Iris pigment epithelial cell (primary cell): ENCODE results near the gene TGM1.

Experiments used
- DNase-seq: peaks from one replicate; pipeline ENCODE4 v3.0.0-alpha.2; 2011; ENCODE audit warnings: low read depth

TGM1 gene

GRCh38 chr14:24262821-24263733 is at the start of gene TGM1:
TGM1 (minus strand) TSS chr14:24263177; CDS start chr14:24262352, 825 bp downstream.
- no peak for DNase-seq

DNA sequence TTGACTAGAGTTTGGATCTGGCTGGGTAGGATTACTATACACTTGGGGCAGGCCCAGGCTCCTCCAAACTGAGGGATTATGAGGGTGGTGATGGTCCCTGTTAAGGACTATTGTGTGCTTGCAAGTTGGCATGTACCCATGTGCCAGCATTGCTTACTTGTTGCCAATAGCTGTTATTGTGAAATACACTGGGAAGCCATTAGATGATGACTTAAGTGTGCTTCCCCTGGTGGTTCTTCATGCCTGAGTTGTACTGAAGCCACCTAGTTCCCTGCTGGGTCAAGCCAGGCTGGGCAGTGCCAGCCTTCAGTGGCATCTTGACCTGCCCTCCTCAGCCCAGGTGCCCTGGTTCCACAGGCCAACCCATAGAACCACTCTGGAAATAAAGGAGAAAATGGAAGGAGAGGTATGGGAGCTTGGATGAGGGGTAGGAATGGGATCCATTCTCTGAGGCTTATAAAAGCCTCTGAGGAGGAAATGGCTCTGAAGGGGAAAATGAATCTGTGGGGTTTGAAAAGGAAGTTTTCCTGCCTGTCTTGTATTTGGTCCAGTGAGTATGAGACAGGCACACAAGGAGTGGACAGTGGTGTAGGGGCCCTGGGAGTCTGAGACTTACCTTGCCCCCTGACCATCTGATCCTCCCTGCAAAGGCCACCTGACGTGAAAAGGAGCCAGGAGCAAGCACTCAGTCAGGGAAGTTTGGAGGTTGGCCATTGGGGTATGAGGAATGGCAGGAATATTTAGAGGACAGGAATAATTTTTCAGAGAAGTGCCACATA is 49.0 kb upstream of the TGM1 start:
- DNase-seq = no peak

DNA sequence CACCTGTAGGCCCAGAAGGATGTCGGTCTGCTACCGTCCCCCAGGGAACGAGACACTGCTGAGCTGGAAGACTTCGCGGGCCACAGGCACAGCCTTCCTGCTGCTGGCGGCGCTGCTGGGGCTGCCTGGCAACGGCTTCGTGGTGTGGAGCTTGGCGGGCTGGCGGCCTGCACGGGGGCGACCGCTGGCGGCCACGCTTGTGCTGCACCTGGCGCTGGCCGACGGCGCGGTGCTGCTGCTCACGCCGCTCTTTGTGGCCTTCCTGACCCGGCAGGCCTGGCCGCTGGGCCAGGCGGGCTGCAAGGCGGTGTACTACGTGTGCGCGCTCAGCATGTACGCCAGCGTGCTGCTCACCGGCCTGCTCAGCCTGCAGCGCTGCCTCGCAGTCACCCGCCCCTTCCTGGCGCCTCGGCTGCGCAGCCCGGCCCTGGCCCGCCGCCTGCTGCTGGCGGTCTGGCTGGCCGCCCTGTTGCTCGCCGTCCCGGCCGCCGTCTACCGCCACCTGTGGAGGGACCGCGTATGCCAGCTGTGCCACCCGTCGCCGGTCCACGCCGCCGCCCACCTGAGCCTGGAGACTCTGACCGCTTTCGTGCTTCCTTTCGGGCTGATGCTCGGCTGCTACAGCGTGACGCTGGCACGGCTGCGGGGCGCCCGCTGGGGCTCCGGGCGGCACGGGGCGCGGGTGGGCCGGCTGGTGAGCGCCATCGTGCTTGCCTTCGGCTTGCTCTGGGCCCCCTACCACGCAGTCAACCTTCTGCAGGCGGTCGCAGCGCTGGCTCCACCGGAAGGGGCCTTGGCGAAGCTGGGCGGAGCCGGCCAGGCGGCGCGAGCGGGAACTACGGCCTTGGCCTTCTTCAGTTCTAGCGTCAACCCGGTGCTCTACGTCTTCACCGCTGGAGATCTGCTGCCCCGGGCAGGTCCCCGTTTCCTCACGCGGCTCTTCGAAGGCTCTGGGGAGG is 47.9 kb upstream of the TGM1 start, which contains the start of gene LTB4R:
Gene LTB4R, plus strand, starts transcription at position 857 of the 959 bp plus-strand sequence. CDS start 4,150 bp downstream, outside the sequence.
- peak; percentile 85 for DNase-seq

GRCh38 chr14:24310265-24310645 is 47.3 kb upstream of the TGM1 start:
- DNase-seq = no peak

GRCh38 chr14:24309538-24310264 is 46.7 kb upstream of the TGM1 start, which contains the start of gene LTB4R2:
LTB4R2 (plus strand) TSS chr14:24310140; CDS start chr14:24310665, 525 bp downstream.
- DNase-seq = no peak

- no peak for DNase-seq
Measured at GRCh38 chr14:24308342-24309124, 45.6 kb upstream of the TGM1 start.

GRCh38 chr14:24307575-24308341 is 44.8 kb upstream of the TGM1 start, which contains the start of gene CIDEB:
CIDEB (minus strand) TSS chr14:24307977; CDS start chr14:24307858, 119 bp downstream.
- peak; percentile 50 for DNase-seq

DNA sequence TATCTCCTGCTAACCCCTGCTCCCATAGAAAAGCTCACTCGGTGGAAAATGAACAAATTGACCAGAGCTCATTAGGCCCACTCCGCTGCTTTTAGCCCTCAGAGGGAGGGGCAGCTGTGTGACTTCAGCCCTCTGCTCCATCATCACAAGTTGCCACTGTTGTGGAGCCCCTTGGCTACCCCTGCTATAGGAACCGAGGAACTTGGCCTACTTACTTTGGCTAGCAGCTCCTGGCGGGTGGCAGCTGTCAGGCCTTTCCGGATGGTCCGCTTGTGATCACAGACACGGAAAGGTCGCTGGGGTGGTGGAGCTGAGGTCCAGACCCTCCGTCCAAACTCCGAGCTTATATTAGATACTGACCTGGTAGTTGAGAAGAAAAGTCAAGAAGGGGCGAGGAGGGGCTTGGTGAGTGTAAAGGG is 44.2 kb upstream of the TGM1 start:
- DNase-seq = no peak

- no peak for DNase-seq
Measured at GRCh38 chr14:24304019-24304387, 41.0 kb upstream of the TGM1 start.

GRCh38 chr14:24300326-24300980 is 37.5 kb upstream of the TGM1 start:
- DNase-seq = no peak

DNA sequence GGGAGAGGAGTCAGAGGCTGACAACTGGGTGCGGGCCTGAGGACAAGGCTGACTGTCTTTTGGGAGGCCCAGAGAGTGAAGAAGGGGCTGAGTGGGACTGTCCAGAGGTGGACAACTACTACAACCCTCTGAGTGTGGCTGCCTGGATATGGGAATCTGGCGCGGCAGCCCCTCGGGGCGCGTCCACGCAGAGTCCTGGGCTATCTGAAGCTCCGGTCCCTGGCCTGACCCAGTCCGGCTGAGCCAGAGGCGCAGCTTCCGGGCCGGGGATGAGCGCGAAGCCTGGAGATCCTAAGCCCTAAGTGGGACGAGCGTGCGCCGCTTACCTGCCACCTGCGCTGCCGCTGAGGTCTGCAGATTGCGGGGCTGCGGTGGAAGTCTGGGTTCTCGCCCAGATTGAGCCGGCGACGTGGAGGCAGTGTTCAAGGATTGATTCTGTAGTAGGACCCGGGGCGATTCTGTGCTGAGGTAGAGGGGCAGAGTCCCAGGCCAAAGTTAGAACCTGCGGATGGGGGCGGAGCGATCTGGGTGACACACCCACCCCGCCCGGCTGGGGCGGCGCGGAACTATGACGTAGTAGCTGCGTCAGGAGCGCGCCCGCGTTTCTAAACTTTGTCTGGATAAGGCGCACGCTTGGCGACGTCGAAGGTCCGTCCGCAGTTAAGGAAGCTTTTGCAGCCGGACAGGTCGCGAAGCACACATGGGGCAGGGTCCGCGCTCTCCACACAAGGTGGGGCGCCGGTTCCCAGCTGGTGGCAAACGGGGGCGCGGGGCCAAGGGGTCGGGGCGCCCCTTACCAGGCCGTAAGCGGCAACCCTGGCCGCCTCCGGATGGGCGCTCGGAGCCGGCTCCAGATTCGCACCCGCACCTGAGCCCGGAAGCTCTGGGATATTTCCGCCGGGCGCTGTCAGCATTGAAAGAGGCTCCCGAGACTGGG is 36.5 kb upstream of the TGM1 start, which contains the start of the genes DHRS1 and NOP9:
Gene DHRS1, minus strand, starts transcription at position 526 of the 937 bp plus-strand sequence. CDS start 674 bp downstream, outside the sequence.
Gene NOP9, plus strand, starts transcription at position 596 of the 937 bp plus-strand sequence. Its CDS starts 105 bp downstream, at position 701.
- DNase-seq = peak; percentile 90

DNA sequence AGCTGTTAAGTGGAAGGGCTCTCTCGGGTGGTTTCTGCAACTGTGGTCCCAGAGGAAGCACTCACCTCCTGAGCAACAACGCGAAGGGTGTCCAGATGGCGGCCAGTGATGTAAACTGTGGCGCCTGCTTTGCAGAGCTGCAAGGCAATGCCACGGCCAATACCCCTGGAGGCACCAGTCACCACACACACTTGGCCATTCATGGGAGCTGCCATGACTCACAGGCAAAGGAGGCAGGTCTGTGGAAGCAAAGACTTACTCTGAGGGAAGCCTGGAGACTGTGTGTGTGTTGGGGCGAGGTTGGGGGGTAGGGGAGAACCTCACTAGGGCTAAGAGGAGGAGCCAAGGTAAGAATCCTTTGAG is 35.9 kb upstream of the TGM1 start:
- peak; percentile 77 for DNase-seq

DNA sequence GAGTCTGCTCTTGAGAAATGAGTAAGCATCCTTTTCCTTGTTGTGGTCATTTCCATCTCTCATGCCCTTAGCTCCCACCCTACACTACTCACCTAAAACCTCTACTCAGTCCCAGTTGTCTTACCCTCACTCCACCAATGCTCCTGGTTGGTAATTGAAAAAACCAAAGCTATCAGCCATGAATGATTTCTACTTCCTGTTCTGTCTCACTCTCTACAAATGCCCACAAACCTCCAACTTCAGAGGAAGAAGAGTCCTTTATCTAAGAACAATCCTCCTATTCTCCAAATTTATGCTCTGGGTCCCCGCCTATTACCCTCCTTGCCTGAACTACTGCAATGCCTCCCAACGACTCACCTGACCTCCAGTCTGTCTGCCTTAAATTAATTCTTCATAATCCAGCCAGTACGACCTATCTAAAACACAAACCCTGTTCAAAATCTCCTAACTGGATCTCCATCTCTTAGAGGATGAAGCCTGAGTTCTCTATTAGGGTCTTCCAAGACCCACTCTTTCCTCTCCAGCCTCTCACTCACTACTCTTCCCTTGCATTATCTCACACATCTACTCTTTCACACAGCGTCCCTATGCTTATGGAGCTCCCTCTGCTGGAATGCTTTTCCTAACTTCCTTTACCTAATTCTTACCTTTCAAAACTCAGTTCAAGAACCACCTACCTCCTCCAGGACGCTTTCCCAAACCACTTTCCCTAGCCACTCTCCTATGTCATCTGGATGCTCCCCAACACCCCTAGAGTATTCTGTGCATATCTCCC is 34.4 kb upstream of the TGM1 start:
- no peak for DNase-seq

- peak; percentile 94 for DNase-seq
Measured at GRCh38 chr14:24296341-24297157, 33.6 kb upstream of the TGM1 start.

GRCh38 chr14:24293525-24293924 is 30.5 kb upstream of the TGM1 start:
- no peak for DNase-seq
